Mammary epithelial cell (primary cell): ENCODE results near the gene LRRN4.

Experiments
- EZH2 ChIP-seq: IDR thresholded peaks from 2 replicates; pipeline ENCODE4 v1.6.1; 2012; ENCODE audit warnings: low read length, inconsistent platforms, borderline replicate concordance
- TF ChIP-seq, protein P1 (sequence below), 2 donors: IDR thresholded peaks in 1 of 2; conservative IDR thresholded peaks in 1 of 2; 2 replicates each; pipeline ENCODE4 v1.5.1; 2011 to 2012; ENCODE audit warnings: inconsistent platforms in 2 of 2, low read length in 2 of 2, mild to moderate bottlenecking in 2 of 2, control low read depth in 1 of 2, low read depth in 1 of 2; ENCODE audit not compliant: insufficient read depth in 1 of 2; ENCODE audit errors: extremely low read depth in 1 of 2

DNA sequence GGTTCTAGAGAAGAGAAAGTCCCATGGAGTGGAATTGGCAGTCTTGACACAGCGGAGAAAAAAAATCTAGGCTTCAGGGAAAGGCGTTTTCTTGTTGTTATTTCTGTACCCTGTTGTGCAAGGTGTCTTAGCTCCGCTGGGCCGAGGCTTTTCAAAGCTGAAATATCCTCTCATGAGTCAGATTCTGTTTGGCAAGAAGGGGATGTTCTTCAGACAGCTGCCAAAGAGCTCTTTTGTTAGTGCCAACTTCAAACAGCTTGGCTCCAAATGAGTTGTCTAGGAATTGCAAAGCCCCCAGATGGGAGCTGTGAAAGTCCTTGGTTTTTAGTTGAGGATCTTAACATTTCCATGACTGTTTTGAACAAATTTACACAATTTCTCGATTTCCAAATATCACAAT, 45.6 kb downstream of the LRRN4 start:
- TF ChIP-seq, protein P1, sequence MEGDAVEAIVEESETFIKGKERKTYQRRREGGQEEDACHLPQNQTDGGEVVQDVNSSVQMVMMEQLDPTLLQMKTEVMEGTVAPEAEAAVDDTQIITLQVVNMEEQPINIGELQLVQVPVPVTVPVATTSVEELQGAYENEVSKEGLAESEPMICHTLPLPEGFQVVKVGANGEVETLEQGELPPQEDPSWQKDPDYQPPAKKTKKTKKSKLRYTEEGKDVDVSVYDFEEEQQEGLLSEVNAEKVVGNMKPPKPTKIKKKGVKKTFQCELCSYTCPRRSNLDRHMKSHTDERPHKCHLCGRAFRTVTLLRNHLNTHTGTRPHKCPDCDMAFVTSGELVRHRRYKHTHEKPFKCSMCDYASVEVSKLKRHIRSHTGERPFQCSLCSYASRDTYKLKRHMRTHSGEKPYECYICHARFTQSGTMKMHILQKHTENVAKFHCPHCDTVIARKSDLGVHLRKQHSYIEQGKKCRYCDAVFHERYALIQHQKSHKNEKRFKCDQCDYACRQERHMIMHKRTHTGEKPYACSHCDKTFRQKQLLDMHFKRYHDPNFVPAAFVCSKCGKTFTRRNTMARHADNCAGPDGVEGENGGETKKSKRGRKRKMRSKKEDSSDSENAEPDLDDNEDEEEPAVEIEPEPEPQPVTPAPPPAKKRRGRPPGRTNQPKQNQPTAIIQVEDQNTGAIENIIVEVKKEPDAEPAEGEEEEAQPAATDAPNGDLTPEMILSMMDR (conservative IDR thresholded peaks at IDR 0.05 in 1 of 2, IDR thresholded peaks at IDR 0.05 in 1 of 2; ENCODE audit: extremely low read depth in 1 of 2, insufficient read depth in 1 of 2, low read depth in 1 of 2, low read length in 2 of 2) = no peak
- TF ChIP-seq EZH2 = no peak
